Endothelial cell (in vitro differentiated cells): Measurements from ENCODE around the gene SPIN1. TPM values are rescaled to one million over a fixed set of nuclear protein-coding genes. Genes with fewer than 3 reads are reported as not detected.
A peak's percentile ranks its signal among the peaks of the same experiment; 100 is the strongest.

Experiments
- DNase-seq: peaks from one replicate; pipeline ENCODE4 v3.0.0; 2021; ENCODE audit warnings: low spot score
- H3K27ac Mint-ChIP-seq: one replicate; pipeline ENCODE4 v1.8.0; 2021; ENCODE audit warnings: mixed read lengths, inconsistent platforms; ENCODE audit not compliant: unreplicated experiment
- H3K27me3 Mint-ChIP-seq: one replicate; pipeline ENCODE4 v1.8.0; 2021; ENCODE audit warnings: mild to moderate bottlenecking, moderate library complexity, mixed read lengths, inconsistent platforms; ENCODE audit not compliant: unreplicated experiment
- H3K36me3 Mint-ChIP-seq: one replicate; pipeline ENCODE4 v1.8.0; 2021; ENCODE audit warnings: mild to moderate bottlenecking, low read depth, mixed read lengths, inconsistent platforms; ENCODE audit not compliant: unreplicated experiment
- H3K4me1 Mint-ChIP-seq: one replicate; pipeline ENCODE4 v1.8.0; 2021; ENCODE audit warnings: mild to moderate bottlenecking, mixed read lengths, inconsistent platforms; ENCODE audit not compliant: unreplicated experiment
- H3K4me3 Mint-ChIP-seq: one replicate; pipeline ENCODE4 v1.8.0; 2021; ENCODE audit warnings: mild to moderate bottlenecking, mixed read lengths, inconsistent platforms; ENCODE audit not compliant: unreplicated experiment
- H3K9me3 Mint-ChIP-seq: one replicate; pipeline ENCODE4 v1.8.0; 2021; ENCODE audit warnings: mixed read lengths, inconsistent platforms; ENCODE audit not compliant: unreplicated experiment
- CTCF ChIP-seq: fragments of 200-600 bp; sonication (generic); IDR thresholded peaks from one replicate; pipeline ENCODE4 v1.5.0; 2021; ENCODE audit warnings: antibody characterized with exemption; ENCODE audit not compliant: unreplicated experiment
- total RNA-seq: library from RNA; stranded (reverse); fragmentation: NEBNext Ultra II Directional; extraction: Animal tissue kit (Norgen Biotek cat#: 25700); gene quantifications from one replicate; pipeline ENCODE4 v1.2.1, GENCODE V29; 2021; ENCODE audit not compliant: unreplicated experiment

The SPIN1 gene
- total RNA-seq, 1 donor from 2014 or later: 97.3 TPM

GRCh38 chr9:88433583-88434255, 45.5 kb downstream of the SPIN1 start:
- no peak for TF ChIP-seq CTCF
- Mint-ChIP-seq H3K27ac (no peak overlapping the region), H3K36me3 (peaks cover 22% of the 10 kb centered on the region), H3K9me3 (no peaks in the 10 kb centered on the region), H3K4me1 (peaks cover 6% of the 10 kb centered on the region), H3K4me3 (peak overlapping the region; percentile 48), H3K27me3 (no peaks in the 10 kb centered on the region)
- DNase-seq: no peak

- Mint-ChIP-seq H3K9me3 (no peaks in the 10 kb centered on the region), H3K4me3 (no peak overlapping the region), H3K4me1 (peaks cover 7% of the 10 kb centered on the region), H3K27ac (no peak overlapping the region), H3K27me3 (no peaks in the 10 kb centered on the region), H3K36me3 (peaks cover 22% of the 10 kb centered on the region)
- DNase-seq: no peak
- no peak for TF ChIP-seq CTCF
Observed at GRCh38 chr9:88435336-88435735, 47.1 kb downstream of the SPIN1 start.

- Mint-ChIP-seq H3K36me3 (peaks cover 22% of the 10 kb centered on the region), H3K27ac (no peak overlapping the region), H3K27me3 (no peaks in the 10 kb centered on the region), H3K9me3 (no peaks in the 10 kb centered on the region), H3K4me1 (peaks cover 7% of the 10 kb centered on the region), H3K4me3 (no peak overlapping the region)
- TF ChIP-seq CTCF: no peak
- no peak for DNase-seq
Observed at GRCh38 chr9:88436379-88436778, 48.1 kb downstream of the SPIN1 start.

- Mint-ChIP-seq H3K4me1 (peaks cover 7% of the 10 kb centered on the region), H3K9me3 (no peaks in the 10 kb centered on the region), H3K27me3 (no peaks in the 10 kb centered on the region), H3K4me3 (no peak overlapping the region), H3K27ac (no peak overlapping the region), H3K36me3 (peaks cover 22% of the 10 kb centered on the region)
- DNase-seq: no peak
- no peak for TF ChIP-seq CTCF
Observed at GRCh38 chr9:88437210-88438146, 49.2 kb downstream of the SPIN1 start.

- Mint-ChIP-seq H3K27me3 (no peaks in the 10 kb centered on the region), H3K36me3 (peaks cover 13% of the 10 kb centered on the region), H3K27ac (no peak overlapping the region), H3K4me3 (no peak overlapping the region), H3K4me1 (peaks cover 7% of the 10 kb centered on the region), H3K9me3 (no peaks in the 10 kb centered on the region)
- no peak for DNase-seq
- no peak for TF ChIP-seq CTCF
Observed at GRCh38 chr9:88438811-88439210, 50.6 kb downstream of the SPIN1 start.
